Trophoblast cell (in vitro differentiated cells and primary cell): ENCODE data around the gene TAAR8.

Source experiments
- DNase-seq, 2 donors: peaks; one replicate each; pipeline ENCODE4 v3.0.0-alpha.2; 2016
- H2AFZ ChIP-seq: 2 replicates; pipeline ENCODE4 v1.6.1; 2013; ENCODE audit warnings: low read length, moderate library complexity, mild to moderate bottlenecking; ENCODE audit not compliant: insufficient read depth, poor library complexity
- H2AK5ac ChIP-seq: 2 replicates; pipeline ENCODE4 v1.6.1; 2013; ENCODE audit warnings: mild to moderate bottlenecking, low read length
- H2BK120ac ChIP-seq: 2 replicates; pipeline ENCODE4 v1.6.1; 2013; ENCODE audit warnings: low read length, mild to moderate bottlenecking, moderate library complexity; ENCODE audit not compliant: insufficient read depth, poor library complexity
- H2BK12ac ChIP-seq: 2 replicates; pipeline ENCODE4 v1.6.1; 2013; ENCODE audit warnings: mild to moderate bottlenecking, low read length, moderate library complexity
- H2BK5ac ChIP-seq: 2 replicates; pipeline ENCODE4 v1.6.1; 2013; ENCODE audit warnings: low read length, low read depth, moderate library complexity, mild to moderate bottlenecking; ENCODE audit not compliant: poor library complexity
- H3K14ac ChIP-seq: 2 replicates; pipeline ENCODE4 v1.6.1; 2013; ENCODE audit warnings: mild to moderate bottlenecking, low read length
- H3K18ac ChIP-seq: 2 replicates; pipeline ENCODE4 v1.6.1; 2013; ENCODE audit warnings: mild to moderate bottlenecking, low read length
- H3K23ac ChIP-seq: 2 replicates; pipeline ENCODE4 v1.6.1; 2013; ENCODE audit warnings: low read length
- H3K27ac ChIP-seq: 2 replicates; pipeline ENCODE4 v1.5.1; 2013; ENCODE audit warnings: low read depth, mild to moderate bottlenecking, inconsistent platforms, low read length, moderate library complexity
- H3K27me3 ChIP-seq: 2 replicates; pipeline ENCODE4 v1.6.1; 2013; ENCODE audit warnings: inconsistent platforms, mild to moderate bottlenecking, low read length, moderate library complexity; ENCODE audit not compliant: insufficient read depth
- H3K36me3 ChIP-seq, 2 experiments: 1 replicate in 1 of 2; 2 replicates in 1 of 2; pipeline ENCODE4 v1.6.1; 2013; ENCODE audit warnings: low read length in 2 of 2, mild to moderate bottlenecking in 2 of 2, moderate library complexity in 1 of 2; ENCODE audit not compliant: insufficient read depth in 2 of 2, control insufficient read depth in 1 of 2
- H3K4ac ChIP-seq: 2 replicates; pipeline ENCODE4 v1.6.1; 2013; ENCODE audit warnings: low read depth, mild to moderate bottlenecking, low read length, moderate library complexity
- H3K4me1 ChIP-seq, 2 experiments: 1 replicate in 1 of 2; 2 replicates in 1 of 2; pipeline ENCODE4 v1.6.1; 2013; ENCODE audit warnings: low read length in 2 of 2, mild to moderate bottlenecking in 2 of 2, moderate library complexity in 1 of 2; ENCODE audit not compliant: insufficient read depth in 2 of 2, control insufficient read depth in 1 of 2
- H3K4me2 ChIP-seq: 2 replicates; pipeline ENCODE4 v1.6.1; 2013; ENCODE audit warnings: inconsistent platforms, mild to moderate bottlenecking, low read length, moderate library complexity
- H3K4me3 ChIP-seq: 2 replicates; pipeline ENCODE4 v1.5.1; 2013; ENCODE audit warnings: mild to moderate bottlenecking, low read depth, low read length, inconsistent platforms
- H3K79me1 ChIP-seq: one replicate; pipeline ENCODE4 v1.6.1; 2013; ENCODE audit warnings: low read length
- H3K79me2 ChIP-seq: 2 replicates; pipeline ENCODE4 v1.6.1; 2013; ENCODE audit warnings: low read length, mild to moderate bottlenecking; ENCODE audit not compliant: control insufficient read depth, insufficient read depth, poor library complexity
- H3K9ac ChIP-seq: 2 replicates; pipeline ENCODE4 v1.6.1; 2013; ENCODE audit warnings: mild to moderate bottlenecking, low read length
- H3K9me3 ChIP-seq: 2 replicates; pipeline ENCODE4 v1.6.1; 2013; ENCODE audit warnings: low read depth, mild to moderate bottlenecking, control low read depth, inconsistent platforms, low read length; ENCODE audit not compliant: insufficient read depth
- H4K12ac ChIP-seq: 2 replicates; pipeline ENCODE4 v1.6.1; 2013; ENCODE audit warnings: low read depth, mild to moderate bottlenecking, low read length, moderate library complexity
- H4K8ac ChIP-seq: 2 replicates; pipeline ENCODE4 v1.6.1; 2013; ENCODE audit warnings: low read depth, mild to moderate bottlenecking, low read length, moderate library complexity
- H4K91ac ChIP-seq: one replicate; pipeline ENCODE4 v1.6.1; 2013; ENCODE audit warnings: low read depth, mild to moderate bottlenecking, low read length, moderate library complexity
- WGBS: extraction: QIAGEN DNeasy Blood & Tissue Kit; methylation state at CpG from one replicate; pipeline ENCODE4 v1.1.7; 2013; ENCODE audit warnings: missing lambda C conversion rate; ENCODE audit not compliant: insufficient read length, insufficient coverage; ENCODE audit errors: extremely low coverage; 5-methylcytosine and 5-hydroxymethylcytosine counted together

Gene TAAR8

DNA sequence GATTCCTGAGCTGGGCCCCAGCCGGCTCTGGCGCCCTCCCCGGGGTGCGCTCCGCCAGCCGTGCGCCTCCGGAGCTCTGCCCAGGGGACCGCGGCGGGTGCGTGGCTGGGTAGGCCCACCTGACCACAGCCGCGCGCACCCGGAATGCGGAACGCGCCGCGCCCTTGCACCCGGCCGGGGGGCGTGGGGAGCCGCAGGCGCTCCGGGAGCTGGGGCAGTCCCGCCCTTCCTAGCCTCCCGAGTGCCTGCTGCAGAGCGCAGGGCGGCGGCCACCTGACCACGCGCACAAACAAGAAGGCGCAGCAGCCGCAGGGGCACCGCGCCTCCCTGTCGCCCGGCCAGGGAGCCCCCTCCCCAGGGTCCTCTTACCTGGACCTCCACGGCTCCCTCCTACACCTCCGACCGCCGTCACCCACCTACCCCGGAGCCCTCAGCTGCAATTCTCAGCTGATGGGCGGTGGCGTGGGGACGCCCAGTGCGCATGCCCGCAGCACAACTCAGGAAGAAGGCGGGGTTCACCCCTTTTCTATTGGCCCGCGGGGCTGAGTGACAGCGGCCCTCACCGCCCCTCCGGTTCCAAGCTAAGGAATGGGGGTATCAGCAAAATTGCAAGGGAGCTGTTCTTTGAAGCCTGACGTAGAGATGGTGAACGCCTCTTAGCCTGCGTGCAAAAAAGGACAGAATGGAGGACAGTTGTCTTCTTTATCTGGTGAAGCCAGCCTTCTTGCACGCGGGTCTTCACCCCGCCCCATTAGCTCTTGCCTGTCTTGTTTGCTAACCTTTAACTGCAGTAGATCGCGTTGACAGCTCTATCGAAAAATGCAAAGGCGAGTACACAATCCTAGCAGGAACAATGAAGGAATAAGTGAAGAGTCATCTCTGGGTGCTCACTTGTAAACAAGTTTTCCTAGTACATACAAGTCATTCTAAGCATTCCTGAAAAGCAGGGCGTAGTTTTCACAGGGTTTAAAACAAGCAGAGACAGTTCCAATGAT lies 39.5 kb upstream of the TAAR8 start, which contains the start of gene STX7:
Gene STX7, minus strand, starts transcription at position 479 of the 995 bp plus-strand sequence. CDS start 9,586 bp downstream, outside the sequence.
- H3K4ac ChIP-seq = peak within 1 kb of the TSS; percentile 73
- H4K12ac ChIP-seq = peak within 1 kb of the TSS; percentile 40
- H3K4me3 ChIP-seq = peak within 1 kb of the TSS; percentile 93
- no CpG with 5 or more reads among the region's 67 CpGs for whole genome bisulfite sequencing
- H4K8ac ChIP-seq = peak within 1 kb of the TSS; percentile 83
- peaks cover 0 to 2% of the 10 kb centered on the region in 2 experiments for H3K4me1 ChIP-seq
- DNase-seq = peak; percentile 89 to 96
- H2AFZ ChIP-seq = peak within 1 kb of the TSS; percentile 90
- H2AK5ac ChIP-seq = no peak within 1 kb of the TSS
- H3K36me3 ChIP-seq = peaks cover 2% of the 10 kb centered on the region in 2 experiments
- H3K9me3 ChIP-seq = no peaks in the 10 kb centered on the region
- H3K27ac ChIP-seq = peak within 1 kb of the TSS; percentile 68
- H3K79me1 ChIP-seq = peaks cover 6% of the 10 kb centered on the region
- H3K9ac ChIP-seq = peak within 1 kb of the TSS; percentile 92
- H3K23ac ChIP-seq = no peak within 1 kb of the TSS
- H3K27me3 ChIP-seq = no peaks in the 10 kb centered on the region
- peak within 1 kb of the TSS; percentile 29 for H2BK5ac ChIP-seq
- H3K79me2 ChIP-seq = peaks cover 4% of the 10 kb centered on the region
- H4K91ac ChIP-seq = peak within 1 kb of the TSS; percentile 83
- H3K14ac ChIP-seq = peak within 1 kb of the TSS; percentile 82
- peak within 1 kb of the TSS; percentile 88 for H3K18ac ChIP-seq
- H2BK12ac ChIP-seq = no peak within 1 kb of the TSS
- H3K4me2 ChIP-seq = peak within 1 kb of the TSS; percentile 96
- H2BK120ac ChIP-seq = peak within 1 kb of the TSS; percentile 65

DNA sequence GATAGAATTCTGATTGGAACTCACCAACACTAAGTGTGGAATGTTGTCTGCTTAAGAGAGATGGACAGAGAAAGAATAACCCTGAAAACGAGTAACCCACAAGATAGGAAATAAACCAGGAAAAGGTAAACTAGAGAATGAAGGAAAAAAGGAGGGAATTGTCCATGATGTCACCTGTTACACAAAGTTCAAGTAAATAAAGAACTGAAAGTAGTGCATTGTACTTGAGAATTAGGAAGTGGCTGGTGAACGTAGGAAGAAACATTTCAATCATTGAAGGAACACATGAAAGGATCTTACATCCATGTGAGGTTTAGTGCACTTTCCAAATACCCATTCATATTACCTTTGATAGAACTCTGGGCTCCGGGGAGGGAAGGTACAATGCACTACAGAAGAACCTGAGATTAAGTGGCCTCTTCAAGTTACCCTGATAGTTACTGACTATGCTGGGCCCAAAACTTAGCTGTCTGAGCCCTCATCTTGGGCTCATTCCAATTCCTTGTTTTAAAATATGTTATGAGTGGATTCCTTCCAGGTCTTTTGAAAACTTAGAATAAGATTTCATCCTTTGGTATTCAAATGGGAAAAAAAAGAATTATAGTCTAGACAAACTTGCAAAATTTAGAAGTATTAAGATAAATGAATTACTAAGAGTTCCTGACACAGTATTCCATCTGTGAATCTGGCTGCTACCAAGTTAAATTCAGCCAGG lies 38.5 kb upstream of the TAAR8 start:
- peak; percentile 39 to 66 for DNase-seq
- H4K8ac ChIP-seq = no peak overlapping the region
- H3K4ac ChIP-seq = no peak overlapping the region
- H3K27me3 ChIP-seq = no peaks in the 10 kb centered on the region
- H3K23ac ChIP-seq = no peak overlapping the region
- H3K27ac ChIP-seq = no peak overlapping the region
- no peak overlapping the region for H2AK5ac ChIP-seq
- H4K12ac ChIP-seq = no peak overlapping the region
- H2AFZ ChIP-seq = no peak overlapping the region
- no peaks in the 10 kb centered on the region for H3K36me3 ChIP-seq
- H2BK5ac ChIP-seq = no peak overlapping the region
- no peak overlapping the region for H3K18ac ChIP-seq
- H3K9ac ChIP-seq = no peak overlapping the region
- H3K79me1 ChIP-seq = peaks cover 6% of the 10 kb centered on the region
- no peak overlapping the region for H2BK120ac ChIP-seq
- peaks cover 0 to 2% of the 10 kb centered on the region in 2 experiments for H3K4me1 ChIP-seq
- no CpG with 5 or more reads among the region's 3 CpGs for WGBS
- H3K14ac ChIP-seq = no peak overlapping the region
- H3K4me3 ChIP-seq = no peak overlapping the region
- H2BK12ac ChIP-seq = no peak overlapping the region
- no peak overlapping the region for H4K91ac ChIP-seq
- H3K9me3 ChIP-seq = no peaks in the 10 kb centered on the region
- peaks cover 4% of the 10 kb centered on the region for H3K79me2 ChIP-seq
- no peak overlapping the region for H3K4me2 ChIP-seq

DNA sequence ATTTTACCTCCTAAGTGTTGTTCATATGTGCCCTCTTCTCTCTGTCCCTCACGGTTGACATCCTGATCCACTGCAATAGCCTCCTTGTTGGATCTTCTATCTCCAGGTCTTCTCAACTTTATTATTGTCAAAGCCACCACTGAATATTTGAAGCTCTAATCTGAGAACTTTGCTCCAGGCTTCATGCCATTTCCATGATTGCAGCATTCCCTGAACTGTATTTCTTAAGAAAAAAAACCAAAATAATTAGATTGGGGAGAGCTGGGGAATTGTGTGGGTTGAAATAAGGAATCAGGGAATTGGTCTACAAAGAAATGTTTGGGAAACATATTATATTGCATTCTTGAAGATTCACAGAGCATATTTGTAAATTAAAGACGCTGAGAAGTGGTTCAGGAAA lies 37.1 kb upstream of the TAAR8 start:
- H3K23ac ChIP-seq = no peak overlapping the region
- peaks cover 4% of the 10 kb centered on the region for H3K79me2 ChIP-seq
- no peak overlapping the region for H3K14ac ChIP-seq
- no peak overlapping the region for H3K4me3 ChIP-seq
- no peaks in the 10 kb centered on the region for H3K27me3 ChIP-seq
- H2BK12ac ChIP-seq = no peak overlapping the region
- no peak overlapping the region for H4K8ac ChIP-seq
- H3K79me1 ChIP-seq = peaks cover 6% of the 10 kb centered on the region
- no CpG with 5 or more reads among the region's 2 CpGs for WGBS
- no peaks in the 10 kb centered on the region for H3K36me3 ChIP-seq
- H3K4ac ChIP-seq = no peak overlapping the region
- H2AK5ac ChIP-seq = no peak overlapping the region
- no peak overlapping the region for H4K12ac ChIP-seq
- H2BK5ac ChIP-seq = no peak overlapping the region
- no peak overlapping the region for H2AFZ ChIP-seq
- peaks cover 0 to 2% of the 10 kb centered on the region in 2 experiments for H3K4me1 ChIP-seq
- H2BK120ac ChIP-seq = no peak overlapping the region
- H3K18ac ChIP-seq = no peak overlapping the region
- DNase-seq = peak; percentile 25 to 62
- H4K91ac ChIP-seq = no peak overlapping the region
- no peak overlapping the region for H3K9ac ChIP-seq
- no peaks in the 10 kb centered on the region for H3K9me3 ChIP-seq
- H3K4me2 ChIP-seq = no peak overlapping the region
- no peak overlapping the region for H3K27ac ChIP-seq

DNA sequence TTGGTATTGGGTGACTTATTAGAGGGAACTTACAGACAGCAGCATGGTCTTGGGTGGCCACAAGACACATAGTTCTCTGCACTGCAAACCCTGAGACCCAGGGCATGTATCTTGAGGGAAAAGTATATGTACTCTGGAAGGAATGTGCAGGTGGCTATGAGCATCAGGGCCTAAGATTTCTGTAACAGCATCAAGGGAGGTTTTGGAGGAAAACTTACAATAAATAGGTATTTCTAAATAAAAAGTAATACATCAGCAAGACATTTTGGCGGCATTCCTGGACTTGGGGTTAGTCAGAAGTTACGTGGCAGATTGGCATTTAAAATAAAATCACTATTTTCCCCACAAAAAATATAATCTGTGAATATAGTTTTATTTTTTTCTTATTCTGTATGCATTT lies 31.5 kb upstream of the TAAR8 start:
- H3K4me2 ChIP-seq = no peak overlapping the region
- H3K23ac ChIP-seq = no peak overlapping the region
- H3K27ac ChIP-seq = no peak overlapping the region
- no peak overlapping the region for H2BK120ac ChIP-seq
- peak in 1 of 2 donors; percentile 49 for DNase-seq
- H2BK12ac ChIP-seq = no peak overlapping the region
- H3K14ac ChIP-seq = no peak overlapping the region
- no peak overlapping the region for H2AFZ ChIP-seq
- H3K27me3 ChIP-seq = no peaks in the 10 kb centered on the region
- H3K36me3 ChIP-seq = no peaks in the 10 kb centered on the region
- H3K9me3 ChIP-seq = no peaks in the 10 kb centered on the region
- no peak overlapping the region for H3K18ac ChIP-seq
- no CpG with 5 or more reads among the region's 2 CpGs for WGBS
- H3K79me2 ChIP-seq = no peaks in the 10 kb centered on the region
- H2AK5ac ChIP-seq = no peak overlapping the region
- H2BK5ac ChIP-seq = no peak overlapping the region
- no peak overlapping the region for H3K4ac ChIP-seq
- no peak overlapping the region for H3K9ac ChIP-seq
- no peak overlapping the region for H3K4me3 ChIP-seq
- no peaks in the 10 kb centered on the region for H3K4me1 ChIP-seq
- no peak overlapping the region for H4K91ac ChIP-seq
- H4K8ac ChIP-seq = no peak overlapping the region
- H4K12ac ChIP-seq = no peak overlapping the region
- H3K79me1 ChIP-seq = no peaks in the 10 kb centered on the region
